ENCODE measurements around the gene LPGAT1. TPM values are rescaled to one million over a fixed set of nuclear protein-coding genes. Genes with fewer than 3 reads are reported as not detected.
"Not testable (repeated sequence)": the region's sequence is repeated elsewhere in the genome, so short reads cannot be mapped to it uniquely, and the experiment has no call there.

LPGAT1 gene
- total RNA-seq, 1 donor from 2014 or later = 73.2 TPM

DNA sequence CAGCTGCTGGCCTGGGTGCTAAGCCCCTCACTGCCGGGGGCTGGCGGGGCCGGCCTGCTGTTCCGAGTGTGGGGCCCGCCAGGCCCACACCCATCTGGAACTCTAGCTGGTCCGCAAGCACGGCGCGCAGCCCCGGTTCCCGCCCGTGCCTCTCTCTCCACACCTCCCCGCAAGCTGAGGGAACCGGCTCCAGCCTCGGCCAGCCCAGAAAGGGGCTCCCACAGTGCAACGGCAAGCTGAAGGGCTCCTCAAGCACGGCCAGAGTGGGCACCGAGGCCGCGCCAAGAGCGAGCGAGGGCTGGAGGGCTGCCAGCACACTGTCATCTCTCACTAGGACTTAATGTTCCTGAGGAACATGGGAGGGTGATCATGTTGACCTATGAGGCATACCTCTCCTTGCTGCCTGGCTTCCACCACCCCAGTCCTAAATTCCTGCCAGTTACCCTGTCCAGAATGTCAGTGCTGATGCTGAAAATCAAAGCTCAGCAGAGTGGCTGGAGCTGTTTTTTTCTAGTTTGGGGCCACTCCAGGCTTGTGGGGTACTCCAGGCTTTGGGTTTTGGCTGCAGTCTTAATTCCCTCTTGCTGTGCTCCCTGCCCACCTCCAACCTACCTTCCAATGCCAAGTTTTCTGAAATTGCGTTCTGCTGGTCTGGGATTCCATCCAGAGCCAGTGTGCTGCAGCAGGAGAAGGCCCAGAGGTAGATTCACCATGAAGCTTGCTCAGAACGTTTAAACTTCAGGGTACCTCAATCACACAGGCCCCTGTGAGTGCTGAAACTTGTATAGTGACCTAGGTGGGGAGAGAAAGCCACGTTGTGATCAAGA, 44.2 kb upstream of the LPGAT1 start:
- Mint-ChIP-seq H3K4me3 (ENCODE audit: unreplicated experiment) (no peak overlapping the region), H3K9me3 (ENCODE audit: unreplicated experiment) (peaks cover 3% of the 10 kb centered on the region), H3K27me3 (ENCODE audit: unreplicated experiment) (no peaks in the 10 kb centered on the region), H3K4me1 (ENCODE audit: low read depth, unreplicated experiment) (no peaks in the 10 kb centered on the region), H3K36me3 (ENCODE audit: unreplicated experiment) (no peaks in the 10 kb centered on the region), H3K27ac (ENCODE audit: unreplicated experiment) (no peak overlapping the region)
- DNase-seq = no peak
- TF ChIP-seq, protein P1, sequence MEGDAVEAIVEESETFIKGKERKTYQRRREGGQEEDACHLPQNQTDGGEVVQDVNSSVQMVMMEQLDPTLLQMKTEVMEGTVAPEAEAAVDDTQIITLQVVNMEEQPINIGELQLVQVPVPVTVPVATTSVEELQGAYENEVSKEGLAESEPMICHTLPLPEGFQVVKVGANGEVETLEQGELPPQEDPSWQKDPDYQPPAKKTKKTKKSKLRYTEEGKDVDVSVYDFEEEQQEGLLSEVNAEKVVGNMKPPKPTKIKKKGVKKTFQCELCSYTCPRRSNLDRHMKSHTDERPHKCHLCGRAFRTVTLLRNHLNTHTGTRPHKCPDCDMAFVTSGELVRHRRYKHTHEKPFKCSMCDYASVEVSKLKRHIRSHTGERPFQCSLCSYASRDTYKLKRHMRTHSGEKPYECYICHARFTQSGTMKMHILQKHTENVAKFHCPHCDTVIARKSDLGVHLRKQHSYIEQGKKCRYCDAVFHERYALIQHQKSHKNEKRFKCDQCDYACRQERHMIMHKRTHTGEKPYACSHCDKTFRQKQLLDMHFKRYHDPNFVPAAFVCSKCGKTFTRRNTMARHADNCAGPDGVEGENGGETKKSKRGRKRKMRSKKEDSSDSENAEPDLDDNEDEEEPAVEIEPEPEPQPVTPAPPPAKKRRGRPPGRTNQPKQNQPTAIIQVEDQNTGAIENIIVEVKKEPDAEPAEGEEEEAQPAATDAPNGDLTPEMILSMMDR (IDR thresholded peaks at IDR 0.05; ENCODE audit: partially characterized antibody, unreplicated experiment) = no peak

DNA sequence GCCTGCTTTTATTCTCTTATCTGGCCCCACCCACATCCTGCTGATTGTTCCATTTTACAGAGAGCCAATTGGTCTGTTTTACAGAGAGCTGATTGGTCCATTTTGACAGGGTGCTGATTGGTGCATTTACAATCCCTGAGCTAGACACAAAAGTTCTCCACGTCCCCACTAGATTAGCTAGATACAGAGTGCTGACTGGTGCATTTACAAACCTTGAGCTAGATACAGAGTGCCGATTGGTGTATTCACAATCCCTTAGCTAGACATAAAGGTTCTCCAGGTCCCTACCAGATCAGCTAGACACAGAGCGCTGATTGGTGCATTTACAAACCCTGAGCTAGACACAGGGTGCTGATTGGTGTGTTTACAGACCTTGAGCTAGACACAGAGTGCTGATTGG, 43.2 kb upstream of the LPGAT1 start:
- H3K27ac Mint-ChIP-seq (ENCODE audit: unreplicated experiment); H3K36me3 Mint-ChIP-seq (ENCODE audit: unreplicated experiment); DNase-seq; H3K27me3 Mint-ChIP-seq (ENCODE audit: unreplicated experiment); H3K9me3 Mint-ChIP-seq (ENCODE audit: unreplicated experiment); H3K4me1 Mint-ChIP-seq (ENCODE audit: low read depth, unreplicated experiment); H3K4me3 Mint-ChIP-seq (ENCODE audit: unreplicated experiment): not testable (repeated sequence)

DNA sequence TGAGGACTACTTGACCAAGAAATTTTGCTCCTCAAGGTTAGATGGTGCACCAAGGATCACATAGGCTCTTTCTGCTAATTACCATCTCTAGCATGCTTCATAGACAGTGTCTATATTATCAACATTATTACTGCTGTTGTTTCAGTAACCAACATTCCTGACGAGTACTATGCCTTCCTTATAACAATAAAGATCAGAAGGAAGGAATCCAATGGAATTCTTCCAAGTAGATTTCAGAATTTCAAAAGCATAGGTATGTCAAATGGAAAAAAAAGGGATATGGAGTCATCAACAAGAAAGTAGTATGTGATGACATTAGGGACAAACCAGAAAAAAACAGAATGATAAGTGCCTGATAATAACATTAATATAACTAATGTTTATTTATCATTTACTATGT, 39.6 kb upstream of the LPGAT1 start:
- DNase-seq = no peak
- H3K9me3 Mint-ChIP-seq (ENCODE audit: unreplicated experiment) = peaks cover 3% of the 10 kb centered on the region
- H3K27me3 Mint-ChIP-seq (ENCODE audit: unreplicated experiment) = no peaks in the 10 kb centered on the region
- TF ChIP-seq, protein P1 (IDR thresholded peaks at IDR 0.05; ENCODE audit: partially characterized antibody, unreplicated experiment) = no peak
- no peak overlapping the region for H3K4me3 Mint-ChIP-seq (ENCODE audit: unreplicated experiment)
- H3K27ac Mint-ChIP-seq (ENCODE audit: unreplicated experiment) = no peak overlapping the region
- H3K4me1 Mint-ChIP-seq (ENCODE audit: low read depth, unreplicated experiment) = no peaks in the 10 kb centered on the region
- H3K36me3 Mint-ChIP-seq (ENCODE audit: unreplicated experiment) = peaks cover 7% of the 10 kb centered on the region

DNA sequence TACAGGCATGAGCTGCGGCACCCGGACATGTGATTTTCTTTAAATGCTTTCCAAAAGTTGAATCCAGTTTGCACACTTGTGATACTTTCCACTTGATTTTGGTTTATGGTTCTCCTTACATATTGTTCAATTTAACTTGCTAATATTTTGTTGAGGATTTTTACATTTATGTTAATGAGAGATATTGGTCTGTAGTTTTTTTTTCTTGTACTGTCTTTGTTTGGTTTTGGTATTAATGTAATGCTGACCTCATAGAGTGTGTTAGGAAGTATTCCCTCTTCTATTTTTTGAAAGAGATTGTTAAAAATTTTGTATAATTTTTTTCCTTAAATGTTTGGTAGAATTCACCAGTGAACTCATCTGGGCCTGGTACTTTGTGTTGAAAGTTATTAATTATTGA, 34.6 kb upstream of the LPGAT1 start:
- Mint-ChIP-seq H3K36me3 (ENCODE audit: unreplicated experiment) (peaks cover 7% of the 10 kb centered on the region), H3K27ac (ENCODE audit: unreplicated experiment) (no peak overlapping the region), H3K27me3 (ENCODE audit: unreplicated experiment) (no peaks in the 10 kb centered on the region), H3K9me3 (ENCODE audit: unreplicated experiment) (no peaks in the 10 kb centered on the region), H3K4me3 (ENCODE audit: unreplicated experiment) (no peak overlapping the region), H3K4me1 (ENCODE audit: low read depth, unreplicated experiment) (no peaks in the 10 kb centered on the region)
- no peak for DNase-seq
- TF ChIP-seq, protein P1 (IDR thresholded peaks at IDR 0.05; ENCODE audit: partially characterized antibody, unreplicated experiment) = no peak

DNA sequence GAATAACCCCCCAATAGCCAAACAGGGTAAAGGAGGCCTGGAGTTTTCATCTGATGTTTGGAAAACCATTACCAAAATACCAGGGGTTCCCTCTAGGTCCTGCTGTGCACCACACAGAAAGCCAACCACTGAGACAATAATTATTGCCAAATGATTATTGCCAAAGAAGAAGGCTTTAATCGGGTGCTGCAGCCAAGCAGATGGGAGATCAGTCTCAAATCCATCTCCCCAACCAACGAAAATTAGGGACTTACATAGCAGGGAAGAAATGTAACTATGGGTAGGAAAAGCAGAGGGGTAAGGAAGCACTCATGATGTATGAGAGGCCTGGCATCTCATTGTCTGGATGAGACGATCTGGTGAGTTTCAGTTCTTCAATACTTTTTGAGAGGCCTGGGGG, 28.8 kb upstream of the LPGAT1 start:
- Mint-ChIP-seq H3K27me3 (ENCODE audit: unreplicated experiment) (no peaks in the 10 kb centered on the region), H3K4me1 (ENCODE audit: low read depth, unreplicated experiment) (no peaks in the 10 kb centered on the region)

More for the DNA sequence above, 28.8 kb upstream of the LPGAT1 start:
- no peak overlapping the region for H3K4me3 Mint-ChIP-seq (ENCODE audit: unreplicated experiment)
- H3K9me3 Mint-ChIP-seq (ENCODE audit: unreplicated experiment) = peaks cover 3% of the 10 kb centered on the region
- DNase-seq = no peak
- no peak overlapping the region for H3K27ac Mint-ChIP-seq (ENCODE audit: unreplicated experiment)
- H3K36me3 Mint-ChIP-seq (ENCODE audit: unreplicated experiment) = peaks cover 17% of the 10 kb centered on the region
- TF ChIP-seq, protein P1 (IDR thresholded peaks at IDR 0.05; ENCODE audit: partially characterized antibody, unreplicated experiment) = no peak

Measured in glutamatergic neuron (in vitro differentiated cells).